Measurements from ENCODE around the gene EGFLAM. TPM values are rescaled to one million over a fixed set of nuclear protein-coding genes. Genes with fewer than 3 reads are reported as not detected.

Gene EGFLAM
- total RNA-seq, 1 experiment from 2014 or later, result 1.1 TPM

DNA sequence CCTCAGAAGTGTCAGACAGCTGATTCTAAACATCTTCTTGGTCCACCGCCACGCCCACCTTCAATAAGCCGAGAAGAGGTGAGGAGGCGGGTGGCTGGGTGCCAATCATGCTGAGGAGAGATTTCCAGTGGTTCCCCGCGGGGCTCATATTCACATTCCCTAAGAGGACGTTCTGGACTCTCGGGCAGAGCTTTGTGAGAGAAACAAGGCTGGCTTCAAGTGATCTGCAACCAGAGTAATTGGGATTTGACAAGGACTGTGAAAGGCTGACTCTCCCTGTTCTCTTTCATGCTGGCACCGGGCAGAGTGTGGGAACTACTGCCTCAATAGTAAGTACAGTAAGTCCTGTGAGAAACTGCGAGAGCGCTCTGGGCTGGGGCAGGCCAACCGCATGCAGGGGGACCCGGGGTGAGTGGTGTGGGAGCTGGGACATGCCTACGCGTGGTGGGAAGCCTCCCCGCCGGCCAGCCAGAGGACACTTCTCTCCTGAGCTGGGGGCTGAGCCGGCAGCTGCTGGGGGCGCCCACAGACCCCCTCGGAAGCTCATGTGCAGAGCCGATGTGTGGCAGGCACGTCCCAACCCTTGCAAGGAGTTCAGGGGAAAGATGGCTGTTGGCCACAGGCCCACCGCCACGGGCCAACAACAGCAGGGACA is 187.1 kb downstream of the EGFLAM start:
- no peak overlapping the region for H3K4me3 Mint-ChIP-seq
- POLR2A ChIA-PET, result no interaction called here
- DNase-seq (ENCODE audit: low spot score), result no peak
- H3K4me1 Mint-ChIP-seq, result no peaks in the 10 kb centered on the region; the same call in 1 of the 2 replicates
- H3K27ac Mint-ChIP-seq, result no peak overlapping the region
- no peak for ATAC-seq
- H3K36me3 Mint-ChIP-seq, result no peaks in the 10 kb centered on the region
- TF ChIP-seq SMAD4 (CRISPR knock-in tag; IDR thresholded peaks at IDR 0.05), result no peak
- no peaks in the 10 kb centered on the region for H3K9me3 Mint-ChIP-seq
- CTCF ChIA-PET, result interaction anchor here (0.6 to 1.9 kb wide), 3 partner anchors 9 to 364 kb away, joined by 3 to 9 read pairs (median 6); no protein-coding TSS in a partner anchor
- no peaks in the 10 kb centered on the region for H3K27me3 Mint-ChIP-seq (ENCODE audit: low read depth)

- ATAC-seq (no peak), DNase-seq (ENCODE audit: low spot score) (no peak)
- Mint-ChIP-seq H3K27me3 (ENCODE audit: low read depth) (no peaks in the 10 kb centered on the region), H3K27ac (no peak overlapping the region), H3K9me3 (no peaks in the 10 kb centered on the region), H3K4me3 (no peak overlapping the region), H3K36me3 (no peaks in the 10 kb centered on the region), H3K4me1 (no peaks in the 10 kb centered on the region; the same call in 1 of the 2 replicates)
- POLR2A ChIA-PET, result no interaction called here
- TF ChIP-seq HMGA2 (CRISPR knock-in tag; IDR thresholded peaks at IDR 0.05) (no peak), CBFB (CRISPR knock-in tag; IDR thresholded peaks at IDR 0.05; ENCODE audit: low read depth) (no peak), SP1 (CRISPR knock-in tag; conservative IDR thresholded peaks at IDR 0.05) (no peak), ZNF512 (CRISPR knock-in tag; IDR thresholded peaks at IDR 0.05; ENCODE audit: borderline replicate concordance) (no peak), ZNF263 (CRISPR knock-in tag; IDR thresholded peaks at IDR 0.05; ENCODE audit: low read depth) (no peak), RORB (CRISPR knock-in tag; IDR thresholded peaks at IDR 0.05) (no peak), ZNF416 (CRISPR knock-in tag; IDR thresholded peaks at IDR 0.05) (no peak), IRF2 (CRISPR knock-in tag; IDR thresholded peaks at IDR 0.05; ENCODE audit: borderline replicate concordance, low read depth) (no peak), STAT6 (CRISPR knock-in tag; conservative IDR thresholded peaks at IDR 0.05; ENCODE audit: low read depth) (no peak), TEAD1 (CRISPR knock-in tag; IDR thresholded peaks at IDR 0.05) (no peak), TCF7 (CRISPR knock-in tag; IDR thresholded peaks at IDR 0.05; ENCODE audit: low read depth) (no peak)
- CTCF ChIA-PET, result interaction anchor here (0.6 to 1.9 kb wide), 3 partner anchors 9 to 364 kb away, joined by 3 to 9 read pairs (median 6); no protein-coding TSS in a partner anchor
Observed at GRCh38 chr5:38446029-38446522, 187.7 kb downstream of the EGFLAM start.

GRCh38 chr5:38447056-38447455 is 188.7 kb downstream of the EGFLAM start:
- no peaks in the 10 kb centered on the region for H3K4me1 Mint-ChIP-seq
- ATAC-seq, result no peak
- H3K9me3 Mint-ChIP-seq, result no peaks in the 10 kb centered on the region
- CTCF ChIA-PET, result interaction anchor here (0.7 kb wide), 1 partner anchor 159 kb away, joined by 3 read pairs; no protein-coding TSS in a partner anchor
- POLR2A ChIA-PET, result interaction anchor here (0.7 kb wide), 1 partner anchor 366 kb away, joined by 3 read pairs; no protein-coding TSS in a partner anchor
- no peaks in the 10 kb centered on the region for H3K36me3 Mint-ChIP-seq
- no peak overlapping the region for H3K4me3 Mint-ChIP-seq
- no peak overlapping the region for H3K27ac Mint-ChIP-seq
- DNase-seq (ENCODE audit: low spot score), result no peak
- H3K27me3 Mint-ChIP-seq (ENCODE audit: low read depth), result no peaks in the 10 kb centered on the region
- TF ChIP-seq ATF6 (CRISPR knock-in tag; IDR thresholded peaks at IDR 0.05), result no peak
- TF ChIP-seq NR2C2 (CRISPR knock-in tag; IDR thresholded peaks at IDR 0.05), result no peak
- TF ChIP-seq ZNF671 (CRISPR knock-in tag; IDR thresholded peaks at IDR 0.05), result no peak
- TF ChIP-seq ZNF512 (CRISPR knock-in tag; IDR thresholded peaks at IDR 0.05; ENCODE audit: borderline replicate concordance), result no peak
- TF ChIP-seq STAT6 (CRISPR knock-in tag; conservative IDR thresholded peaks at IDR 0.05; ENCODE audit: low read depth), result no peak
- TF ChIP-seq ATF2 (CRISPR knock-in tag; IDR thresholded peaks at IDR 0.05; ENCODE audit: borderline replicate concordance, low read depth), result no peak
- TF ChIP-seq ERG (CRISPR knock-in tag; IDR thresholded peaks at IDR 0.05), result no peak
